ENCODE results near the gene MTURN.

The MTURN gene

GRCh38 chr7:30146127-30146612 is 11.4 kb downstream of the MTURN start:
- H3K27ac Mint-ChIP-seq, result no peak overlapping the region
- H3K36me3 Mint-ChIP-seq, result no peaks in the 10 kb centered on the region
- no peaks in the 10 kb centered on the region for H3K27me3 Mint-ChIP-seq
- no peaks in the 10 kb centered on the region for H3K9me3 Mint-ChIP-seq
- H3K4me1 Mint-ChIP-seq, result peaks cover 10% of the 10 kb centered on the region
- no peak for ATAC-seq
- no peak overlapping the region for H3K4me3 Mint-ChIP-seq

DNA sequence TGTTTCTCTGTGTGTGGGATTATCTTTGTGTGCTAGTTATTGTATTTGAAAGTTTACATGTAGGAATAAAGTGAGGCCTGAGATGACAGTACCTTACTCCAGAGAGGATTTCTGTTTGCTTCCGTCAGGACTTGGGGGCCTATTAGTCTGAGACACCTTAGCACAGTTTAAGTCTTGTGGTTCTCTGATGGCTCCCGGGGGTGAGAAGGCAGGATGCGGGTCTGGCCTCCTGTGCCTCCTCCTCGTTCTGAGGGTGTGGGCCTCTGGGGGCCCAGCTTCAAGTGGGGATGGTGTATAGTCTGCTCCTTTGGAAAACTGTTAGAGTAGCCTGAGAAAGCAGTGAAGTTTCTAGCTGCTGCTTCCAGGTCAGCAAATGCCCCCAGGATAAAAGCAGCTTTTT is 12.4 kb downstream of the MTURN start:
- H3K27ac Mint-ChIP-seq, result no peak overlapping the region
- no peak for ATAC-seq

GRCh38 chr7:30147785-30148184 is 13.0 kb downstream of the MTURN start:
- Mint-ChIP-seq H3K27ac (no peak overlapping the region), H3K4me1 (peaks cover 7% of the 10 kb centered on the region), H3K36me3 (no peaks in the 10 kb centered on the region), H3K27me3 (no peaks in the 10 kb centered on the region), H3K9me3 (no peaks in the 10 kb centered on the region), H3K4me3 (no peak overlapping the region)
- no peak for ATAC-seq

More for the DNA sequence above, 12.4 kb downstream of the MTURN start:
- no peaks in the 10 kb centered on the region for H3K27me3 Mint-ChIP-seq
- no peaks in the 10 kb centered on the region for H3K9me3 Mint-ChIP-seq
- no peaks in the 10 kb centered on the region for H3K36me3 Mint-ChIP-seq
- H3K4me1 Mint-ChIP-seq, result peaks cover 10% of the 10 kb centered on the region
- no peak overlapping the region for H3K4me3 Mint-ChIP-seq

DNA sequence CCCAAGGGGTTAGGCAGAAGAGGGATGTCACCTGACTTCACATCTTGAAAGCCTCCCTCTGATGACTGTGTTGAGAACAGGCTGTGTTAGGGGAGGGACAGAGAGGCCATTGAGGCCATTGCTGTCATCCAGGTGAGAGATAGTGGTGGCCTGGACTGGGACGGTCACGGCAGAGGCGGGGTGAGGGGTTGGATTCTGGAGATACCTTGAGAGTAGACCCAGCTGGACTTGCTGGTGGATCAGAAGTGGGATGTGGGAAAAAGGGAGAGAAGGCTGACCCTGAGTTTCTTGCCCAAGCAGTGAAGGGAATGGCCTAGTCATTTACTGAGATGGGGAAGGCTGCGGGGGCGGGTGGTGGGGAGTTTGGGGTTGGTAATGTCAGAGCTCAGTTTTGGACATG is 13.6 kb downstream of the MTURN start:
- no peak overlapping the region for H3K27ac Mint-ChIP-seq
- no peaks in the 10 kb centered on the region for H3K9me3 Mint-ChIP-seq
- no peaks in the 10 kb centered on the region for H3K36me3 Mint-ChIP-seq
- ATAC-seq, result no peak
- H3K4me1 Mint-ChIP-seq, result peaks cover under 1% of the 10 kb centered on the region
- H3K27me3 Mint-ChIP-seq, result no peaks in the 10 kb centered on the region
- no peak overlapping the region for H3K4me3 Mint-ChIP-seq

GRCh38 chr7:30148951-30149459 is 14.2 kb downstream of the MTURN start:
- Mint-ChIP-seq H3K27me3 (no peaks in the 10 kb centered on the region), H3K4me1 (no peaks in the 10 kb centered on the region), H3K4me3 (peak overlapping the region; percentile 60), H3K36me3 (no peaks in the 10 kb centered on the region), H3K27ac (no peak overlapping the region), H3K9me3 (no peaks in the 10 kb centered on the region)
- peak; percentile 68 for ATAC-seq

- H3K27me3 Mint-ChIP-seq, result no peaks in the 10 kb centered on the region
- H3K4me3 Mint-ChIP-seq, result no peak overlapping the region
- no peaks in the 10 kb centered on the region for H3K36me3 Mint-ChIP-seq
- ATAC-seq, result no peak
- no peaks in the 10 kb centered on the region for H3K4me1 Mint-ChIP-seq
- no peak overlapping the region for H3K27ac Mint-ChIP-seq
- no peaks in the 10 kb centered on the region for H3K9me3 Mint-ChIP-seq
These were observed 15.0 kb downstream of the MTURN start for GRCh38 chr7:30149640-30150272.

- no peaks in the 10 kb centered on the region for H3K4me1 Mint-ChIP-seq
- no peaks in the 10 kb centered on the region for H3K9me3 Mint-ChIP-seq
- no peaks in the 10 kb centered on the region for H3K27me3 Mint-ChIP-seq
- H3K36me3 Mint-ChIP-seq, result peaks cover 5% of the 10 kb centered on the region
- H3K27ac Mint-ChIP-seq, result no peak overlapping the region
- ATAC-seq, result no peak
- no peak overlapping the region for H3K4me3 Mint-ChIP-seq
These were observed 15.9 kb downstream of the MTURN start for GRCh38 chr7:30150711-30151110.

GRCh38 chr7:30154111-30154587 is 19.4 kb downstream of the MTURN start:
- H3K27ac Mint-ChIP-seq, result no peak overlapping the region
- peaks cover 3% of the 10 kb centered on the region for H3K4me1 Mint-ChIP-seq
- no peaks in the 10 kb centered on the region for H3K9me3 Mint-ChIP-seq
- no peak for ATAC-seq
- H3K36me3 Mint-ChIP-seq, result peaks cover 5% of the 10 kb centered on the region
- H3K4me3 Mint-ChIP-seq, result no peak overlapping the region
- H3K27me3 Mint-ChIP-seq, result no peaks in the 10 kb centered on the region

DNA sequence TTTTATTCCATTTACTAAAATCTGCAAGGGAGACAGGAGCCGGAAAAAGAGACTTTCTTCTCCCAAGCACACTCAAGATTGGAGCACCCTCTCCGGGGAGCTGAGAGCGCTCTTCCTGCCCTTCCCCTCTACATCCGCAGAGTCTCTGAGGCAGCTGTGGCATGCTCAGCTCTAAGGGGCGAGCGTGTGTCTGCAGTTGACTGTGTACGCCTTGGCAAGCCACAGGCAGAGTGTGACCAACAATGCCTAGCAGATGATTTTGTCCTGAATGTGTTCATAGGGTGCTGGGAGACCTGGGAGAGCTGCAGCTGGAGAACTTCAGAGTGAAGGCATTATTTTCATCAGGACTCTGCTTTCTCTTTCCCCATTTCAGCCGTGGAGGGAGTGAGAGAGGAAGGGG is 20.7 kb downstream of the MTURN start:
- no peak for ATAC-seq
- no peak overlapping the region for H3K27ac Mint-ChIP-seq
- H3K27me3 Mint-ChIP-seq, result no peaks in the 10 kb centered on the region
- H3K36me3 Mint-ChIP-seq, result peaks cover 5% of the 10 kb centered on the region
- peaks cover 17% of the 10 kb centered on the region for H3K4me1 Mint-ChIP-seq
- no peak overlapping the region for H3K4me3 Mint-ChIP-seq
- no peaks in the 10 kb centered on the region for H3K9me3 Mint-ChIP-seq

- no peak overlapping the region for H3K27ac Mint-ChIP-seq
These were observed 22.4 kb downstream of the MTURN start for GRCh38 chr7:30157204-30157603.

DNA sequence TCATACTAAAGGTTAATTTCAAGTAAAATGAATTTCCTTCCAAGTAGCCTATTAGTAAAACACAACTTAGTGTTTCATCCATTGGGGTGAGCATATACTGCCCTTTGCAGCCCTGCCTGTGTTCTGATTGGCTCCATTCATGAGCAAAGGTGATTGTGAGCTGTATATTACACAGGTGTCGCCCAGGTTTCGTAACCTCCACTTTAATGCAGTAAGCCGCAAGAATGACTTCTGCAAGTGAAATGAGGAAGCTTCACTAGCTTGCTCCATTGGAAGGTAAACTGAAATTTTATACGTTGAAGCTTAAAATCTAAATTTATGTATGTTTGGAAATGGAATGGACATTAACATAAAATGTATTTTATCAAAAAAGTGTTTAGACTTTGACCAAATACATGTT is 24.4 kb downstream of the MTURN start:
- H3K27me3 Mint-ChIP-seq, result no peaks in the 10 kb centered on the region
- H3K9me3 Mint-ChIP-seq, result no peaks in the 10 kb centered on the region
- peaks cover 5% of the 10 kb centered on the region for H3K36me3 Mint-ChIP-seq
- ATAC-seq, result peak; percentile 73
- peak overlapping the region; percentile 13 for H3K4me3 Mint-ChIP-seq
- peak overlapping the region; percentile 3 for H3K27ac Mint-ChIP-seq
- peaks cover 47% of the 10 kb centered on the region for H3K4me1 Mint-ChIP-seq

More at GRCh38 chr7:30157204-30157603, 22.4 kb downstream of the MTURN start:
- Mint-ChIP-seq H3K4me1 (peaks cover 27% of the 10 kb centered on the region), H3K36me3 (peaks cover 5% of the 10 kb centered on the region), H3K27me3 (no peaks in the 10 kb centered on the region), H3K9me3 (no peaks in the 10 kb centered on the region), H3K4me3 (no peak overlapping the region)
- no peak for ATAC-seq

DNA sequence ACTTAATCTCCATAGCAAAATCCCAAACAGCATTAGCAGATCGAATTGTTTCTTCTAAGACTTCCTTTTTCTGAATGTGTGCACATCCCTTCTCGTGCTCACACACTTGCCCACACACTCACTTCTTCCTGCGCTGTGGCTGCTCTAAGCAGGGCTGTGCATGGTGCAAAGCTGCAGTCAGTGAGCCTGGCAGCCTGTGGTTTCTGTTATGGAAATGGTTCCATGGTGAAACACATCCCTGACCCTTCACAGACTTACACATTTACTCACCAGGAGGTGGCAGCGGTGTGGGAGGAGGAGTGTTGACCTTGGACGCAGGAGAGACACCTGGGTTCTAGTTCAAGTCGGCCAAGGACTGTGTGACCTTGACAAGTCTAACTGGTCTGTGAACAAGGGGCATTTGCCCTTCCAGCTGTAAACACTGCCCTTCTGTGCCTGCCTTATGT is 24.9 kb downstream of the MTURN start:
- ATAC-seq, result peak; percentile 73

DNA sequence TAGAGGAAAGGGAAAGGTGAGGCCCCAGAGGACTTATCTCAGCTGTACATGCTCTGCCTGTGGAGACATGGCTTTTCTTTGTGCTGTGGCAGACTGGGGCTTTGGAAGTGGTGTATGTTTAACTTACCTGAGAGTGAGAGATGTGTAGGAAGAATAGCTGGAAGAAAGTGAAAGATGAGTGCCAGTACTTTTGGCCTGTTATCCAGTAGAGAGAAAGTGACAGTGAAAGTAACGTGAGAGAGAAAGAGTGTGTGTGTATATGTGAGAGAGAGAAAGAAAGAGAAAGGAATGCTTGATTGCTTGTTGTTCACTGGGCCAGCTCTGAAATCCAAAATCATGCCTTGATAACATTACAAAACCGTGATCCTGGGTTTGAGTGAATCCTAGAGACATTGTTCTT is 25.5 kb downstream of the MTURN start:
- Mint-ChIP-seq H3K27ac (peak overlapping the region; percentile 3), H3K4me3 (no peak overlapping the region), H3K27me3 (no peaks in the 10 kb centered on the region), H3K4me1 (peaks cover 54% of the 10 kb centered on the region), H3K9me3 (no peaks in the 10 kb centered on the region), H3K36me3 (peaks cover 4% of the 10 kb centered on the region)
- ATAC-seq, result no peak

More for the DNA sequence above, 24.9 kb downstream of the MTURN start:
- Mint-ChIP-seq H3K4me3 (no peak overlapping the region), H3K27me3 (no peaks in the 10 kb centered on the region), H3K36me3 (peaks cover 5% of the 10 kb centered on the region), H3K9me3 (no peaks in the 10 kb centered on the region), H3K27ac (peak overlapping the region; percentile 3), H3K4me1 (peaks cover 52% of the 10 kb centered on the region)

- Mint-ChIP-seq H3K9me3 (no peaks in the 10 kb centered on the region), H3K27ac (peak overlapping the region; percentile 75), H3K4me1 (peaks cover 54% of the 10 kb centered on the region), H3K4me3 (peak overlapping the region; percentile 4), H3K27me3 (no peaks in the 10 kb centered on the region), H3K36me3 (no peaks in the 10 kb centered on the region)
- no peak for ATAC-seq
These were observed 27.3 kb downstream of the MTURN start for GRCh38 chr7:30162133-30162532.

GRCh38 chr7:30162622-30163124 is 27.9 kb downstream of the MTURN start:
- Mint-ChIP-seq H3K36me3 (no peaks in the 10 kb centered on the region), H3K9me3 (no peaks in the 10 kb centered on the region), H3K4me3 (peak overlapping the region; percentile 44), H3K27me3 (no peaks in the 10 kb centered on the region), H3K4me1 (peaks cover 54% of the 10 kb centered on the region), H3K27ac (peak overlapping the region; percentile 75)
- ATAC-seq, result no peak

All from stimulated activated memory B cell treated with anti-CD40 and anti-IgM and Interleukin-4, amounts not matched to agents 10 μg/mL and 1 μg/mL and 100 μg/mL, for 72 hours (primary cell).